Gastrocnemius medialis (tissue), 4 donors: ENCODE results near the gene RERE. TPM values are rescaled to one million over a fixed set of nuclear protein-coding genes. Genes with fewer than 3 reads are reported as not detected.
"Not testable (repeated sequence)": the region's sequence is repeated elsewhere in the genome, so short reads cannot be mapped to it uniquely, and the experiment has no call there.

ENCODE experiments used
- ATAC-seq, 2 donors: fragments of 150-250 bp; one replicate each; pipeline ENCODE4 v1.9.1; 2016
- DNase-seq, 2 donors: peaks; one replicate each; pipeline ENCODE4 v3.0.0-alpha.2; 2019
- H3K27ac ChIP-seq, 4 donors: fragments of 200-600 bp; sonication (generic); 1 replicate in 1 of 4; 2 replicates in 3 of 4; pipeline ENCODE4 v1.5.1; 2016 to 2018; ENCODE audit warnings: mild to moderate bottlenecking in 2 of 4, moderate library complexity in 1 of 4
- H3K27me3 ChIP-seq, 3 donors: fragments of 200-600 bp; sonication (generic) in 2 of 3; 1 replicate in 1 of 3; 2 replicates in 2 of 3; pipeline versions ENCODE4 v1.5.1 to v1.6.0; 2016 to 2019; ENCODE audit warnings: mild to moderate bottlenecking in 1 of 3, moderate library complexity in 1 of 3
- H3K36me3 ChIP-seq, 2 donors: fragments of 200-600 bp; sonication (generic) in 1 of 2; one replicate each; pipeline ENCODE4 v1.5.1; 2017 to 2018
- H3K4me1 ChIP-seq, 2 donors: fragments of 200-600 bp; sonication (generic) in 1 of 2; one replicate each; pipeline ENCODE4 v1.5.1; 2016 to 2017; ENCODE audit warnings: mild to moderate bottlenecking in 2 of 2
- H3K4me3 ChIP-seq, 4 donors: fragments of 200-600 bp; sonication (generic) in 3 of 4; 1 replicate in 1 of 4; 2 replicates in 3 of 4; pipeline ENCODE4 v1.5.1; 2016 to 2019; ENCODE audit warnings: mild to moderate bottlenecking in 2 of 4
- H3K9me3 ChIP-seq, 3 donors: fragments of 200-600 bp; sonication (generic) in 2 of 3; 1 replicate in 1 of 3; 2 replicates in 2 of 3; pipeline ENCODE4 v1.5.1; 2016 to 2019
- POLR2A ChIP-seq, 2 donors: fragments of 450-650 bp; IDR thresholded peaks; one replicate each; pipeline ENCODE4 v1.6.1; 2017; ENCODE audit warnings: antibody characterized with exemption in 2 of 2, mild to moderate bottlenecking in 2 of 2, moderate library complexity in 2 of 2
- in situ Hi-C, 4 donors: fragments of 200-750 bp; cut with MboI; loops; one replicate each; pipeline versions ENCODE4 v1.15.0 to v1.8.0; 2017; ENCODE audit warnings: low sequenced_read_pairs in 4 of 4
- intact Hi-C: fragments of 100-400 bp; cut with DNase I; formaldehyde crosslinking; loops from one replicate; pipeline ENCODE4 v1.15.1; 2023; ENCODE audit warnings: low total_unique reads
- total RNA-seq, 4 donors: library from RNA; depleted of rRNA; stranded (reverse); fragments of >200 nt; gene quantifications; one replicate each; pipeline versions ENCODE4 v1.1.0 to v1.2.3, GENCODE V29; 2016
- TF ChIP-seq, protein P1 (sequence below), 5 experiments: fragments of 450-650 bp in 3 of 5; fragments of 200-600 bp in 2 of 5; sonication (generic) in 2 of 5; IDR thresholded peaks in 4 of 5; conservative IDR thresholded peaks in 1 of 5; 1 replicate in 4 of 5; 2 replicates in 1 of 5; pipeline ENCODE4 v1.5.1; 2016 to 2019; ENCODE audit warnings: antibody characterized with exemption in 5 of 5, mild to moderate bottlenecking in 3 of 5, moderate library complexity in 3 of 5

Gene RERE
- total RNA-seq, 4 donors from 2014 or later: 60.8 to 106 (median 102) TPM

DNA sequence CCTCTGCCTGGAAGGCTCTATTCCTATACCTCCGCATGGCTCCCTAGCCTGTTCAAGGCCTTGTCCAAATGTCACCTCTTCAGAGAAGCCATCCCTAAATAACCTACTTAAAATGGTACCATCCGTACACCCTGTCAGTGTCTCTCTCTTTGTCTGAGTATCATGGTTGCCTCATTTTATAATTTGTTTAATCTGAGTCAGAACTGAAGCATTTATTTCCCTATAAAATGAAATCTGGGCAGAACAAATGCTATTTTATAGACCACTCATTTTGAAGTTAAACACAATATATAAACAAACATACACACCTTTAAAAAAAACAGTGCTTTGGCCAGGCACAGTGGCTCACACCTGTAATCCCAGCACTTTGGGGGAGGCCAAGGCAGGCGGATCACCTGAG lies 30.2 kb downstream of the RERE start:
- H3K4me3 ChIP-seq: no peak overlapping the region
- ATAC-seq: no peak
- H3K27me3 ChIP-seq: no peaks in the 10 kb centered on the region
- H3K9me3 ChIP-seq: no peaks in the 10 kb centered on the region
- H3K4me1 ChIP-seq: peaks cover 15 to 19% of the 10 kb centered on the region in 2 donors
- H3K27ac ChIP-seq: no peak overlapping the region
- DNase-seq: no peak
- TF ChIP-seq POLR2A (IDR thresholded peaks at IDR 0.05): no peak
- TF ChIP-seq, protein P1, sequence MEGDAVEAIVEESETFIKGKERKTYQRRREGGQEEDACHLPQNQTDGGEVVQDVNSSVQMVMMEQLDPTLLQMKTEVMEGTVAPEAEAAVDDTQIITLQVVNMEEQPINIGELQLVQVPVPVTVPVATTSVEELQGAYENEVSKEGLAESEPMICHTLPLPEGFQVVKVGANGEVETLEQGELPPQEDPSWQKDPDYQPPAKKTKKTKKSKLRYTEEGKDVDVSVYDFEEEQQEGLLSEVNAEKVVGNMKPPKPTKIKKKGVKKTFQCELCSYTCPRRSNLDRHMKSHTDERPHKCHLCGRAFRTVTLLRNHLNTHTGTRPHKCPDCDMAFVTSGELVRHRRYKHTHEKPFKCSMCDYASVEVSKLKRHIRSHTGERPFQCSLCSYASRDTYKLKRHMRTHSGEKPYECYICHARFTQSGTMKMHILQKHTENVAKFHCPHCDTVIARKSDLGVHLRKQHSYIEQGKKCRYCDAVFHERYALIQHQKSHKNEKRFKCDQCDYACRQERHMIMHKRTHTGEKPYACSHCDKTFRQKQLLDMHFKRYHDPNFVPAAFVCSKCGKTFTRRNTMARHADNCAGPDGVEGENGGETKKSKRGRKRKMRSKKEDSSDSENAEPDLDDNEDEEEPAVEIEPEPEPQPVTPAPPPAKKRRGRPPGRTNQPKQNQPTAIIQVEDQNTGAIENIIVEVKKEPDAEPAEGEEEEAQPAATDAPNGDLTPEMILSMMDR (IDR thresholded peaks at IDR 0.05 in 4 of 5, conservative IDR thresholded peaks at IDR 0.05 in 1 of 5): no peak
- intact Hi-C loops: no loop called here
- no peaks in the 10 kb centered on the region for H3K36me3 ChIP-seq
- in situ Hi-C loops: no loop called here

DNA sequence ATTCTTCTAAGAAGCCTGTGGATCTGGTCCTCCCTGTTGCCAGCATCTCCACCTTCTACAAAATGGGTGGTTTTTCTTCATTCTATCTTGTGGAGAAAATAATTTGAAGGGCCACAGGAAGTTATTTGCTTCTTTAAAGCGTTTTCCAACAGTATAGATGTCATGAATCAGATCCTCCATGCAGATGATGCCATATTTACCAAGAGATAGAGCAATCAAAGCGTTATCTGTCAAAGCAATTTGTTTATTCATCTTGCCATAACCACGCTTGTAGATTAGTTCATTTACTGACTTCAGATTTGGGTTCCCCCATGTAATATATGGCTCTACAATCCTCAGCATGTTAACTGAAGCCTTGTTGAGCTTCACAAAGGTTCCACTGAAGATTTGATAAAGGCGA lies 31.2 kb downstream of the RERE start:
- in situ Hi-C loops, H3K27me3 ChIP-seq, H3K4me3 ChIP-seq, H3K27ac ChIP-seq, ATAC-seq, intact Hi-C loops, DNase-seq, H3K36me3 ChIP-seq, H3K9me3 ChIP-seq: not testable (repeated sequence)
- peaks cover 13 to 15% of the 10 kb centered on the region in 2 donors for H3K4me1 ChIP-seq

DNA sequence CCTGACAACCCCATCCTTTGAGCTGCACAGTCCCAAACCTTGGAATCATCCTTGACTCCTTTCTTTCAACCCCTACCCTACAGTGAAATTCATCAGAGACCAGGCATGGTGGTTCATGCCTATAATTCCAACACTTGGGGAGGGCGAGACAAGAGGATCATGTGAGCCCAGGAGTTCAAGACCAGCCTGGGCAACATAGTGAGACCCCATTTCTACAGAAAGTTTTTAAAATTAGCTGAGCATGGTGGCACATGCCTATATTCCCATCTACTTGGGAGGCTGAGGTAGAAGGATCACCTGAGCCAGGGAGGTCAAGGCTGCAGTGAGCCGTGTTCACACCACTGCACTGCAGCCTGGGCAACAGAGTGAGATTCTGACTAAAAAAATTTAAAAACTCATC lies 34.5 kb downstream of the RERE start:
- intact Hi-C loops (no loop called here), in situ Hi-C loops (no loop called here)
- H3K4me1 ChIP-seq: peaks cover 8 to 12% of the 10 kb centered on the region in 2 donors
- no peaks in the 10 kb centered on the region for H3K9me3 ChIP-seq
- TF ChIP-seq POLR2A (IDR thresholded peaks at IDR 0.05): no peak
- TF ChIP-seq, protein P1 (IDR thresholded peaks at IDR 0.05 in 4 of 5, conservative IDR thresholded peaks at IDR 0.05 in 1 of 5): no peak
- H3K4me3 ChIP-seq: no peak overlapping the region
- ATAC-seq: no peak
- no peaks in the 10 kb centered on the region for H3K36me3 ChIP-seq
- H3K27ac ChIP-seq: no peak overlapping the region
- no peaks in the 10 kb centered on the region for H3K27me3 ChIP-seq
- DNase-seq: no peak

DNA sequence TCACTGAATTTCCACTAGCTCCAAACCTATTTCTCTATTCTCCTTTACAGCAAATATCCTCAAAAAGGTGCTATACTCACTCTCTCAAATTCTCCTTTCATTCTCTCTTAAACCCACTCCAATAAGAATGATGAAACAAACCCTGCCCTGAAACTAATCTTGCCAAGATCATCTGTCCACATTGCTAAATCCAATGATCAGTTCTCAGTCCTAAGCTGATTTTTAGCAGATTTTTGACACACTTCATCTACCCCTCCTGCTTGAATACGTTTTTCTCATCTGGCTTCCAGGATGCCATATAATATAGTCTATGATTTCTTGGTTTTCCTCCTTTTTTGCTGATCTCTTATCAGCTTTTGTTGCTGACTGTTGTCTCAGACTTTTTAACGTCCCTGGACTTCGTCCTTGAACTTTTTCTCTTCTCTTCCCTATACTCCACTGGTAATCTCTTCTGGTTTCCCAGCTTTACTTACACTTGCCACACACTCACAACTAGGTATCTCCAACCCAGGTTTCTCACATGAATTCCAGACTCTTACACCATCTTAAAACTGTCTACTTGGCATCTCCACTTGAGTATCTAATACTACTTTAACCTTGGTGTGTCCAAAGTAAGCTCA lies 35.3 kb downstream of the RERE start:
- ATAC-seq: no peak
- peaks cover 8 to 9% of the 10 kb centered on the region in 2 donors for H3K4me1 ChIP-seq
- no peak for DNase-seq
- no peak overlapping the region for H3K4me3 ChIP-seq
- no peak overlapping the region for H3K27ac ChIP-seq
- H3K36me3 ChIP-seq: no peaks in the 10 kb centered on the region
- in situ Hi-C loops (no loop called here), intact Hi-C loops (no loop called here)
- no peaks in the 10 kb centered on the region for H3K27me3 ChIP-seq
- no peaks in the 10 kb centered on the region for H3K9me3 ChIP-seq
- no peak for TF ChIP-seq POLR2A (IDR thresholded peaks at IDR 0.05)
- TF ChIP-seq, protein P1 (IDR thresholded peaks at IDR 0.05 in 4 of 5, conservative IDR thresholded peaks at IDR 0.05 in 1 of 5): no peak

GRCh38 chr1:8780405-8780804 lies 37.0 kb downstream of the RERE start:
- Histone ChIP-seq H3K27me3 (no peaks in the 10 kb centered on the region), H3K9me3 (no peaks in the 10 kb centered on the region), H3K27ac (peak overlapping the region in 1 of 4 donors; percentile 15), H3K4me3 (no peak overlapping the region), H3K4me1 (peaks cover 8% of the 10 kb centered on the region in 2 donors), H3K36me3 (no peaks in the 10 kb centered on the region)
- in situ Hi-C loops: no loop called here
- DNase-seq: no peak
- ATAC-seq: peak in 1 of 2 donors; percentile 58
- TF ChIP-seq, protein P1 (IDR thresholded peaks at IDR 0.05 in 4 of 5, conservative IDR thresholded peaks at IDR 0.05 in 1 of 5): no peak
- TF ChIP-seq POLR2A (IDR thresholded peaks at IDR 0.05): no peak
- intact Hi-C loops: no loop called here
